PC-9 (cell line): ENCODE measurements around the gene DND1.

ENCODE experiments used
- CTCF ChIP-seq: fragments of 200-600 bp; sonication (generic); conservative IDR thresholded peaks from 2 replicates; pipeline ENCODE4 v1.6.1; 2017; ENCODE audit warnings: mixed run types, antibody characterized with exemption, mild to moderate bottlenecking, moderate library complexity
- EZH2 ChIP-seq: fragments of 200-600 bp; sonication (generic); IDR thresholded peaks from 2 replicates; pipeline ENCODE4 v1.8.0; 2017; ENCODE audit warnings: antibody characterized with exemption, low read depth

- TF ChIP-seq CTCF (no peak), EZH2 (no peak)
Observed at GRCh38 chr5:140694276-140694675, 20.9 kb upstream of the DND1 start.
